Stimulated activated CD8-positive, alpha-beta memory T cell treated with anti-CD3 and anti-CD28 coated beads, Interleukin-7, amount 100 ng/mL, for 24 hours (primary cell): ENCODE measurements around the gene CACUL1.
"Not testable (repeated sequence)": the region's sequence is repeated elsewhere in the genome, so short reads cannot be mapped to it uniquely, and the experiment has no call there.

ENCODE experiments used
- DNase-seq: peaks from one replicate; pipeline ENCODE4 v3.0.0-alpha.2; 2020; ENCODE audit warnings: low read depth

Gene CACUL1

GRCh38 chr10:118687472-118687871, 67.3 kb downstream of the CACUL1 start:
- no peak for DNase-seq

- no peak for DNase-seq
Measured at GRCh38 chr10:118682533-118682932, 72.2 kb downstream of the CACUL1 start.

GRCh38 chr10:118680197-118680596, 74.6 kb downstream of the CACUL1 start:
- DNase-seq: no peak

GRCh38 chr10:118674226-118674919, 80.4 kb downstream of the CACUL1 start:
- no peak for DNase-seq

- DNase-seq: no peak
Measured at GRCh38 chr10:118672766-118673715, 81.7 kb downstream of the CACUL1 start.

- DNase-seq: no peak
Measured at GRCh38 chr10:118672153-118672552, 82.6 kb downstream of the CACUL1 start.

- not testable (repeated sequence) for DNase-seq
Measured at GRCh38 chr10:118671221-118671620, 83.5 kb downstream of the CACUL1 start.

- DNase-seq: no peak
Measured at GRCh38 chr10:118670472-118671124, 84.2 kb downstream of the CACUL1 start.

- no peak for DNase-seq
Measured at GRCh38 chr10:118669835-118670234, 84.9 kb downstream of the CACUL1 start.

GRCh38 chr10:118669020-118669791, 85.6 kb downstream of the CACUL1 start:
- DNase-seq: no peak

- no peak for DNase-seq
Measured at GRCh38 chr10:118668228-118668952, 86.4 kb downstream of the CACUL1 start.

- DNase-seq: no peak
Measured at GRCh38 chr10:118667732-118668131, 87.0 kb downstream of the CACUL1 start.

GRCh38 chr10:118666350-118666749, 88.4 kb downstream of the CACUL1 start:
- DNase-seq: no peak

- no peak for DNase-seq
Measured at GRCh38 chr10:118664321-118664720, 90.4 kb downstream of the CACUL1 start.

- no peak for DNase-seq
Measured at GRCh38 chr10:118663176-118663575, 91.6 kb downstream of the CACUL1 start.

GRCh38 chr10:118662228-118663035, 92.3 kb downstream of the CACUL1 start:
- no peak for DNase-seq

- no peak for DNase-seq
Measured at GRCh38 chr10:118658762-118659161, 96.0 kb downstream of the CACUL1 start.

GRCh38 chr10:118658168-118658567, 96.6 kb downstream of the CACUL1 start:
- DNase-seq: not testable (repeated sequence)

- DNase-seq: not testable (repeated sequence)
Measured at GRCh38 chr10:118645294-118645693, 109.5 kb downstream of the CACUL1 start.

GRCh38 chr10:118642228-118642627, 112.5 kb downstream of the CACUL1 start:
- DNase-seq: no peak
